ENCODE data around the gene ACBD6. TPM values are rescaled to one million over a fixed set of nuclear protein-coding genes. Genes with fewer than 3 reads are reported as not detected.

ACBD6 gene
- total RNA-seq, 2 donors from 2014 or later = 43.2 to 54.5 TPM

DNA sequence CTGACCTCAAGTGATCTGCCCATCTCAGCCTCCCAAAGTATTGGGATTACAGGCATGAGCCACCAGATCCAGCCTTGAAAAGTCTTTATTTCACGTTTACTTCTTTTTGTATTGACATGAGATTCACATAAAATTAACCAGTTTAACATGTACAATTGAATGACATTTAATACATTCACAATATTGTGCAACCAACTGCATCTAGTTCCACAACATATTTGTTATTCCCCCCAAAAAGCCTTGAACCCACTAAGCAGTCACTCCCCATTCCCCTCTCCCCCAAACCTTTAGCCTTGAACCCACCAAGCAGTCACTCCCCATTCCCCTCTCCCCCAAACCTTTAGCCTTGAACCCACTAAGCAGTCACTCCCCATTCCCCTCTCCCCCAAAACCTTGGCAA lies 62.0 kb downstream of the ACBD6 start:
- 83% methylated on average over 1 of the region's 1 CpG; no CpG with 5 or more reads in 1 of the 2 experiments for WGBS, 2 experiments (ENCODE audit: insufficient coverage in 1 of 2, insufficient read length in 1 of 2)
- Histone ChIP-seq H3K27ac (ENCODE audit: low read depth, low read length) (no peak overlapping the region), H3K4me3 (ENCODE audit: low read length) (no peak overlapping the region), H3K27me3 (ENCODE audit: control insufficient read depth, insufficient read depth, low read length, poor library complexity, severe bottlenecking) (no peaks in the 10 kb centered on the region), H3K36me3 (ENCODE audit: control insufficient read depth, insufficient read depth, low read length) (peaks cover 4% of the 10 kb centered on the region), H3K9me3 (ENCODE audit: control insufficient read depth, low read length) (no peaks in the 10 kb centered on the region), H3K4me1 (ENCODE audit: control insufficient read depth, insufficient read depth, low read length) (no peaks in the 10 kb centered on the region), H3K9ac (ENCODE audit: extremely low read depth, low read length, poor library complexity, severe bottlenecking) (no peak overlapping the region)
- H3K4me1 Mint-ChIP-seq = no peaks in the 10 kb centered on the region
- peaks cover 41% of the 10 kb centered on the region for H3K36me3 Mint-ChIP-seq (ENCODE audit: low read depth)
- H3K27ac Mint-ChIP-seq = no peak overlapping the region
- peaks cover 25% of the 10 kb centered on the region for H3K9me3 Mint-ChIP-seq
- H3K27me3 Mint-ChIP-seq (ENCODE audit: insufficient read depth) = no peaks in the 10 kb centered on the region
- H3K4me3 Mint-ChIP-seq = no peak overlapping the region
- TF ChIP-seq, protein P1, sequence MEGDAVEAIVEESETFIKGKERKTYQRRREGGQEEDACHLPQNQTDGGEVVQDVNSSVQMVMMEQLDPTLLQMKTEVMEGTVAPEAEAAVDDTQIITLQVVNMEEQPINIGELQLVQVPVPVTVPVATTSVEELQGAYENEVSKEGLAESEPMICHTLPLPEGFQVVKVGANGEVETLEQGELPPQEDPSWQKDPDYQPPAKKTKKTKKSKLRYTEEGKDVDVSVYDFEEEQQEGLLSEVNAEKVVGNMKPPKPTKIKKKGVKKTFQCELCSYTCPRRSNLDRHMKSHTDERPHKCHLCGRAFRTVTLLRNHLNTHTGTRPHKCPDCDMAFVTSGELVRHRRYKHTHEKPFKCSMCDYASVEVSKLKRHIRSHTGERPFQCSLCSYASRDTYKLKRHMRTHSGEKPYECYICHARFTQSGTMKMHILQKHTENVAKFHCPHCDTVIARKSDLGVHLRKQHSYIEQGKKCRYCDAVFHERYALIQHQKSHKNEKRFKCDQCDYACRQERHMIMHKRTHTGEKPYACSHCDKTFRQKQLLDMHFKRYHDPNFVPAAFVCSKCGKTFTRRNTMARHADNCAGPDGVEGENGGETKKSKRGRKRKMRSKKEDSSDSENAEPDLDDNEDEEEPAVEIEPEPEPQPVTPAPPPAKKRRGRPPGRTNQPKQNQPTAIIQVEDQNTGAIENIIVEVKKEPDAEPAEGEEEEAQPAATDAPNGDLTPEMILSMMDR (conservative IDR thresholded peaks at IDR 0.05) = no peak
- DNase-seq = no peak

- H3K9me3 Mint-ChIP-seq = peaks cover 12% of the 10 kb centered on the region
These were observed 66.8 kb downstream of the ACBD6 start for GRCh38 chr1:180435566-180435965.

DNA sequence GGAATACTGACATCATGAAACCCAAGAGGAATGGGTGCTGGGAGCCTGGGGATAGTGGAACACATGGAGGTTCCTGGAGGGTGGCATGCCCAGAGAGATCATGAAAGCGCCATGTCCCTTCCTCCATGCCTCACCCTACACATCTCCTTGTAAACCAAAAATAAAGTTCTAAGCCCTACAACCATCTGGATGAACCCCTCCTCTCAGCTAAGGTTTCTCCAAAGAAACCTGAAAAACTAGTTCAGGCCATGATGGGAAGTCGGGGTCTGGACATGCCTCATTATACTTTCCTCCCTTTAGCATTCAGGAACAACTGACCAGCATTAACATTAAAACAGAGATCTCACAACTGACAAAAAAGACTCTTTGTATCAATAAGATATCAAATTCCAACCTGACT lies 68.5 kb downstream of the ACBD6 start:
- WGBS, 2 experiments (ENCODE audit: insufficient coverage in 1 of 2, insufficient read length in 1 of 2) = 97% methylated on average over 2 of the region's 2 CpGs; no CpG with 5 or more reads in 1 of the 2 experiments
- H3K27me3 Mint-ChIP-seq (ENCODE audit: insufficient read depth) = no peaks in the 10 kb centered on the region
- H3K9ac ChIP-seq (ENCODE audit: extremely low read depth, low read length, poor library complexity, severe bottlenecking) = no peak overlapping the region
- H3K36me3 ChIP-seq (ENCODE audit: control insufficient read depth, insufficient read depth, low read length) = peaks cover 4% of the 10 kb centered on the region
- peaks cover 38% of the 10 kb centered on the region for H3K36me3 Mint-ChIP-seq (ENCODE audit: low read depth)
- H3K4me1 Mint-ChIP-seq = no peaks in the 10 kb centered on the region
- TF ChIP-seq, protein P1 (conservative IDR thresholded peaks at IDR 0.05) = no peak
- no peak overlapping the region for H3K4me3 ChIP-seq (ENCODE audit: low read length)
- no peak for DNase-seq
- H3K27ac Mint-ChIP-seq = no peak overlapping the region
- H3K9me3 ChIP-seq (ENCODE audit: control insufficient read depth, low read length) = no peaks in the 10 kb centered on the region
- no peaks in the 10 kb centered on the region for H3K27me3 ChIP-seq (ENCODE audit: control insufficient read depth, insufficient read depth, low read length, poor library complexity, severe bottlenecking)
- no peak overlapping the region for H3K27ac ChIP-seq (ENCODE audit: low read depth, low read length)
- no peak overlapping the region for H3K4me3 Mint-ChIP-seq
- peaks cover 11% of the 10 kb centered on the region for H3K9me3 Mint-ChIP-seq
- H3K4me1 ChIP-seq (ENCODE audit: control insufficient read depth, insufficient read depth, low read length) = no peaks in the 10 kb centered on the region

More at GRCh38 chr1:180435566-180435965, 66.8 kb downstream of the ACBD6 start:
- Histone ChIP-seq H3K9me3 (ENCODE audit: control insufficient read depth, low read length) (no peaks in the 10 kb centered on the region), H3K4me3 (ENCODE audit: low read length) (no peak overlapping the region), H3K27me3 (ENCODE audit: control insufficient read depth, insufficient read depth, low read length, poor library complexity, severe bottlenecking) (no peaks in the 10 kb centered on the region), H3K36me3 (ENCODE audit: control insufficient read depth, insufficient read depth, low read length) (peaks cover 4% of the 10 kb centered on the region), H3K27ac (ENCODE audit: low read depth, low read length) (no peak overlapping the region), H3K4me1 (ENCODE audit: control insufficient read depth, insufficient read depth, low read length) (no peaks in the 10 kb centered on the region), H3K9ac (ENCODE audit: extremely low read depth, low read length, poor library complexity, severe bottlenecking) (no peak overlapping the region)
- 96% methylated on average over 6 to 7 of the region's 7 CpGs for WGBS, 2 experiments (ENCODE audit: insufficient coverage in 1 of 2, insufficient read length in 1 of 2)
- no peaks in the 10 kb centered on the region for H3K4me1 Mint-ChIP-seq
- no peak for DNase-seq
- H3K36me3 Mint-ChIP-seq (ENCODE audit: low read depth) = peaks cover 38% of the 10 kb centered on the region
- H3K27ac Mint-ChIP-seq = no peak overlapping the region
- no peaks in the 10 kb centered on the region for H3K27me3 Mint-ChIP-seq (ENCODE audit: insufficient read depth)
- TF ChIP-seq, protein P1 (conservative IDR thresholded peaks at IDR 0.05) = no peak
- H3K4me3 Mint-ChIP-seq = no peak overlapping the region

All from endodermal cell (in vitro differentiated cells).